K562 (cell line): ENCODE results near the gene CLNK. TPM values are rescaled to one million over a fixed set of nuclear protein-coding genes. Genes with fewer than 3 reads are reported as not detected.

ENCODE experiments used
- ATAC-seq: fragments of 200-7000 bp; cut with Tn5 transposase; 3 replicates; pipeline ENCODE4 v1.9.1; 2020; ENCODE audit warnings: moderate library complexity
- BruUV-seq: library from RNA; stranded (reverse); fragments of 400-500 nt; replicated peaks from 2 replicates; lab custom pipeline; 2021; lab: Mats Ljungman, UMichigan
- CTCF ChIA-PET: fragments of 300-600 bp; formaldehyde crosslinking; extraction: SDS; loops from one replicate; lab custom pipeline; 2021; ENCODE audit warnings: low intra/inter-chr PET ratio; lab: Yijun Ruan, JAX
- POLR2A ChIA-PET: fragments of 300-600, 350-650 bp; sonication (Branson Sonifier 250); formaldehyde crosslinking; extraction: SDS; loops from one replicate; lab custom pipeline; 2021; ENCODE audit warnings: antibody characterized with exemption, inconsistent platforms; lab: Yijun Ruan, JAX
- DNase-seq, 4 experiments: peaks; one replicate each; pipeline versions ENCODE4 v3.0.0 to v3.0.0-alpha.2; 2011 to 2018; ENCODE audit warnings: low spot score in 3 of 4, mixed read lengths in 3 of 4; ENCODE audit errors: extremely low read depth in 1 of 4
- FAIRE-seq: peaks from 2 replicates; lab custom pipeline; 2011; peaks lifted over from hg19 to GRCh38; lab: Jason Lieb, UNC
- H2AFZ ChIP-seq: 2 replicates; pipeline ENCODE4 v1.6.0; 2011; ENCODE audit warnings: low read depth, low read length, control low read depth, inconsistent platforms
- H3K27ac ChIP-seq: fragments of 200-600 bp; 3 replicates; pipeline ENCODE4 v1.8.0; 2011; ENCODE audit warnings: low read depth, mild to moderate bottlenecking, control low read depth, inconsistent platforms, low read length, moderate library complexity, mixed read lengths; ENCODE audit errors: extremely low read depth
- H3K27me3 ChIP-seq, 2 experiments: fragments of 300-600 bp in 1 of 2; 2 replicates in 1 of 2; 3 replicates in 1 of 2; pipeline versions ENCODE4 v1.6.0 to v1.8.0; 2011; ENCODE audit warnings: inconsistent platforms in 2 of 2, low read length in 2 of 2, mild to moderate bottlenecking in 1 of 2, mixed read lengths in 1 of 2, moderate library complexity in 1 of 2; ENCODE audit not compliant: control insufficient read depth in 2 of 2, insufficient read depth in 2 of 2
- H3K36me3 ChIP-seq: fragments of 300-600 bp; 3 replicates; pipeline ENCODE4 v1.8.0; 2011; ENCODE audit warnings: mild to moderate bottlenecking, low read length, inconsistent platforms; ENCODE audit not compliant: control insufficient read depth, insufficient read depth
- H3K4me1 ChIP-seq, 2 experiments: fragments of 200-600 bp in 1 of 2; replicated peaks in 1 of 2; 2 replicates in 1 of 2; 3 replicates in 1 of 2; pipeline versions ENCODE4 v1.5.1 to v1.8.0; 2011; ENCODE audit warnings: inconsistent platforms in 2 of 2, low read length in 2 of 2, mild to moderate bottlenecking in 1 of 2, mixed read lengths in 1 of 2, moderate library complexity in 1 of 2; ENCODE audit not compliant: control insufficient read depth in 2 of 2, insufficient read depth in 2 of 2
- H3K4me2 ChIP-seq: 2 replicates; pipeline ENCODE4 v1.6.1; 2011; ENCODE audit warnings: low read length, control low read depth, inconsistent platforms, mixed read lengths; ENCODE audit not compliant: insufficient read depth
- H3K4me3 ChIP-seq: fragments of 200-600 bp; sonication (generic), shearing (Covaris generic); 2 replicates; pipeline ENCODE4 v1.5.1; 2016; ENCODE audit warnings: control low read depth, inconsistent platforms
- H3K79me2 ChIP-seq: fragments of 200-600 bp; 3 replicates; pipeline ENCODE4 v1.8.0; 2011; ENCODE audit warnings: low read length, inconsistent platforms; ENCODE audit not compliant: control insufficient read depth, insufficient read depth
- H3K9ac ChIP-seq, 2 experiments: 2 replicates each; pipeline versions ENCODE4 v1.6.0 to v1.6.1; 2011; ENCODE audit warnings: low read depth in 2 of 2, low read length in 2 of 2, control low read depth in 1 of 2, inconsistent platforms in 1 of 2, mild to moderate bottlenecking in 1 of 2, mixed read lengths in 1 of 2; ENCODE audit not compliant: insufficient read depth in 1 of 2
- H3K9me1 ChIP-seq: one replicate; pipeline ENCODE4 v1.6.0; 2011; ENCODE audit warnings: inconsistent platforms, mild to moderate bottlenecking, low read length, moderate library complexity; ENCODE audit not compliant: control insufficient read depth, insufficient read depth
- H3K9me3 ChIP-seq: replicated peaks from 2 replicates; pipeline ENCODE4 v1.5.1; 2011; ENCODE audit warnings: low read depth, low read length, inconsistent platforms; ENCODE audit not compliant: control insufficient read depth, insufficient read depth
- H4K20me1 ChIP-seq: replicated peaks from 2 replicates; pipeline ENCODE4 v1.6.1; 2011; ENCODE audit warnings: low read length, inconsistent platforms, mixed read lengths; ENCODE audit not compliant: control insufficient read depth, insufficient read depth
- ETS2 ChIP-seq: IDR thresholded peaks from 2 replicates; pipeline ENCODE4 v1.6.1; 2016; ENCODE audit warnings: borderline replicate concordance, missing genetic modification characterization, mild to moderate bottlenecking, moderate library complexity, missing compliant biosample characterization; ENCODE audit not compliant: poor library complexity, severe bottlenecking
- KHSRP ChIP-seq: fragments of 450-650 bp; IDR thresholded peaks from 2 replicates; pipeline ENCODE4 v1.6.1; 2017
- MTA3 ChIP-seq: fragments of 450-650 bp; formaldehyde crosslinking; IDR thresholded peaks from 2 replicates; pipeline ENCODE4 v1.6.1; 2017; ENCODE audit warnings: mild to moderate bottlenecking, borderline replicate concordance
- MYC ChIP-seq, 2 experiments: fragments of 250-450 bp in 1 of 2; sonication (Bioruptor Pico) in 1 of 2; IDR thresholded peaks; 2 replicates each; pipeline versions ENCODE4 v1.5.1 to v1.6.1; 2012 to 2021; ENCODE audit warnings: low read depth in 2 of 2, borderline replicate concordance in 1 of 2, improper control_type of control experiment in 1 of 2, low read length in 1 of 2, mild to moderate bottlenecking in 1 of 2, moderate library complexity in 1 of 2
- NFIC ChIP-seq: fragments of 450-650 bp; IDR thresholded peaks from 2 replicates; pipeline ENCODE4 v1.6.1; 2017; ENCODE audit warnings: mild to moderate bottlenecking, inconsistent platforms
- NFIX ChIP-seq: fragments of 250-450 bp; sonication (Bioruptor Pico); IDR thresholded peaks from 2 replicates; pipeline ENCODE4 v1.4.0; 2020; ENCODE audit warnings: low read depth, mild to moderate bottlenecking, moderate library complexity
- SNRNP70 ChIP-seq: fragments of 200-400 bp; formaldehyde crosslinking; optimal IDR thresholded peaks from 2 replicates; pipeline ENCODE3; 2017; ENCODE audit warnings: low read depth, low read length
- SUPT5H ChIP-seq: fragments of 450-650 bp; IDR thresholded peaks from 2 replicates; pipeline ENCODE4 v1.6.1; 2016
- ZNF124 ChIP-seq: sonication (generic); formaldehyde crosslinking; IDR thresholded peaks from 2 replicates; pipeline ENCODE4 v1.8.1; 2022; ENCODE audit warnings: missing genetic modification reagents
- ZNF436 ChIP-seq: fragments of 250-450, 450-650 bp; sonication (Bioruptor Pico); formaldehyde crosslinking; IDR thresholded peaks from 2 replicates; pipeline ENCODE4 v1.7.0; 2020; ENCODE audit warnings: mild to moderate bottlenecking
- ZNF75A ChIP-seq: fragments of 450-650 bp; formaldehyde crosslinking; IDR thresholded peaks from 2 replicates; pipeline ENCODE4 v1.4.0; 2020; ENCODE audit warnings: mild to moderate bottlenecking
- WGBS: fragments of 100-300 bp; shearing (Covaris generic); methylation state at CpG from one replicate; pipeline ENCODE4 v1.1.6; 2016; ENCODE audit warnings: low coverage, mixed read lengths; ENCODE audit not compliant: insufficient coverage; ENCODE audit errors: missing lambda C conversion rate; 5-methylcytosine and 5-hydroxymethylcytosine counted together
- in situ Hi-C: fragments of 300-500 bp; cut with MboI; formaldehyde crosslinking; loops from 4 replicates; pipeline ENCODE4 v1.15.0; 2018; ENCODE audit warnings: inconsistent platforms, mixed read lengths
- intact Hi-C: fragments of 100-400 bp; cut with micrococcal nuclease; formaldehyde crosslinking; loops from 2 replicates; pipeline ENCODE4 v1.14.2; 2022
- polyA plus RNA-seq, 8 experiments: library from polyadenylated mRNA; depleted of rRNA in 4 of 8; stranded (reverse) in 5 of 8; unstranded in 3 of 8; fragments of >200 nt; fragmentation: Nextera tagmentation in 2 of 8; fragmentation: Illumina TruSeq in 1 of 8; extraction: Ambion mirVana in 2 of 8; extraction: Trizol in 1 of 8; gene quantifications; 2 replicates each; pipeline versions ENCODE4 v1.2.1 to v1.2.3, GENCODE V29; 2011 to 2014; ENCODE audit warnings: inconsistent platforms in 1 of 8, missing spikeins in 1 of 8
- total RNA-seq, 7 experiments: library from RNA; depleted of rRNA in 6 of 7; stranded (reverse); fragments of >200 nt in 6 of 7; fragmentation: Illumina TruSeq in 2 of 7; extraction: Trizol in 2 of 7; gene quantifications; 2 replicates each; pipeline versions ENCODE4 v1.2.1 to v1.2.3, GENCODE V29; 2011 to 2021; ENCODE audit warnings: low replicate concordance in 1 of 7
- TF ChIP-seq, protein P1 (sequence below), 2 experiments: fragments of 450-650 bp in 1 of 2; sonication (generic) in 1 of 2; formaldehyde crosslinking; conservative IDR thresholded peaks; 2 replicates each; pipeline versions ENCODE4 v1.4.0 to v1.8.1; 2020 to 2022; ENCODE audit warnings: mild to moderate bottlenecking in 1 of 2, missing genetic modification reagents in 1 of 2

CLNK gene
- total and polyA plus RNA-seq, 9 of the 15 experiments (the other 6 are each of a cell fraction or from before 2014, with no cell fraction given): not detected

- FAIRE-seq (no peak), ATAC-seq (no peak), DNase-seq (no peak)
- Histone ChIP-seq H2AFZ (no peak overlapping the region), H3K79me2 (no peaks in the 10 kb centered on the region), H3K4me2 (no peak overlapping the region), H4K20me1 (no peaks in the 10 kb centered on the region), H3K9ac (no peak overlapping the region), H3K27me3 (no peaks in the 10 kb centered on the region), H3K27ac (no peak overlapping the region), H3K4me3 (no peak overlapping the region), H3K4me1 (peaks cover 0 to 6% of the 10 kb centered on the region in 2 experiments; a peak in 3 of 5 replicates), H3K9me1 (no peaks in the 10 kb centered on the region), H3K9me3 (no peaks in the 10 kb centered on the region), H3K36me3 (no peaks in the 10 kb centered on the region)
- in situ Hi-C loops (no loop called here), intact Hi-C loops (no loop called here)
- ChIA-PET CTCF (no interaction called here), POLR2A (no interaction called here)
- TF ChIP-seq SUPT5H: no peak
- TF ChIP-seq NFIX (CRISPR knock-in tag): peak; percentile 56
- TF ChIP-seq ZNF124 (CRISPR knock-in tag): no peak
- TF ChIP-seq NFIC: peak; percentile 80
- no TSS peak for BruUV-seq
- WGBS: 3% methylated on average over 6 of the region's 6 CpGs
Measured at GRCh38 chr4:10659251-10659650, 25.3 kb downstream of the CLNK start.

DNA sequence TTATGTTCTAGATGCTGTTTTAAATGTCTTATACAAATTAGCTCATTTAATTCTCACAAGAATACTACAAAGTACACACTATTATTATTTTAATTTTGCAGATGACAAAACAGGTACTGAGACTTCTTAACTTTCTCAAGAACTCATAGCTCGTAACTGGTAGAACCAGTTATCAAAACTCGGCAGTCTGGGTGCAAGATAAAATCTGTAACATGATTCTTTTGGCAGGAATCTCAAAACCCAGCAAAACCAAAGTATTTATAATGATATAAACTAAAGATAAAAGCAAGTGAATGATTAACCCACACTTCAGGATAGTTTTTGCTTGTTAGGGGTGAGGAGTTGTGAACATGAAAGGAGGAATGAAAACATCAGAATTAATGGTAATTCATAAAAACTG lies 27.6 kb downstream of the CLNK start:
- Histone ChIP-seq H3K9me3 (no peaks in the 10 kb centered on the region), H3K4me3 (no peak overlapping the region), H3K36me3 (no peaks in the 10 kb centered on the region), H3K4me2 (no peak overlapping the region), H4K20me1 (no peaks in the 10 kb centered on the region), H3K9me1 (no peaks in the 10 kb centered on the region), H2AFZ (no peak overlapping the region), H3K9ac (no peak overlapping the region), H3K4me1 (no peaks in the 10 kb centered on the region; a peak in 1 of 5 replicates), H3K27me3 (no peaks in the 10 kb centered on the region), H3K27ac (no peak overlapping the region), H3K79me2 (no peaks in the 10 kb centered on the region)
- FAIRE-seq: no peak
- BruUV-seq: no TSS peak
- intact Hi-C loops (no loop called here), in situ Hi-C loops (no loop called here)
- no peak for ATAC-seq
- no peak for DNase-seq
- POLR2A ChIA-PET: no interaction called here
- no peak for TF ChIP-seq ZNF436
- no peak for TF ChIP-seq ETS2 (tag)
- no peak for TF ChIP-seq MYC (IDR thresholded peaks at IDR 0.05; ENCODE audit: low read depth, low read length)
- no peak for TF ChIP-seq MYC (CRISPR knock-in tag; IDR thresholded peaks at IDR 0.05; ENCODE audit: borderline replicate concordance, low read depth)
- TF ChIP-seq, protein P1, sequence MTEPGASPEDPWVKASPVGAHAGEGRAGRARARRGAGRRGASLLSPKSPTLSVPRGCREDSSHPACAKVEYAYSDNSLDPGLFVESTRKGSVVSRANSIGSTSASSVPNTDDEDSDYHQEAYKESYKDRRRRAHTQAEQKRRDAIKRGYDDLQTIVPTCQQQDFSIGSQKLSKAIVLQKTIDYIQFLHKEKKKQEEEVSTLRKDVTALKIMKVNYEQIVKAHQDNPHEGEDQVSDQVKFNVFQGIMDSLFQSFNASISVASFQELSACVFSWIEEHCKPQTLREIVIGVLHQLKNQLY (CRISPR knock-in tag; conservative IDR thresholded peaks at IDR 0.05): no peak
- TF ChIP-seq ZNF75A (CRISPR knock-in tag): no peak
- TF ChIP-seq KHSRP: no peak
- no peak for TF ChIP-seq MTA3
- no peak for TF ChIP-seq SNRNP70
- CTCF ChIA-PET: no interaction called here
- WGBS: 4% methylated on average over 2 of the region's 2 CpGs
